Liver (tissue), 9 donors: ENCODE results near the gene UBQLN3. TPM values are rescaled to one million over a fixed set of nuclear protein-coding genes. Genes with fewer than 3 reads are reported as not detected.

Experiments
- DNase-seq: peaks from one replicate; pipeline ENCODE4 v3.0.0-alpha.2; 2017; ENCODE audit warnings: low spot score
- H3K27ac ChIP-seq, 2 donors: one replicate each; pipeline ENCODE4 v1.7.0; 2013; ENCODE audit warnings: inconsistent platforms in 2 of 2, low read length in 2 of 2, control low read depth in 1 of 2, low read depth in 1 of 2, mild to moderate bottlenecking in 1 of 2
- H3K27me3 ChIP-seq, 4 donors: one replicate each; pipeline versions ENCODE4 v1.6.1 to v1.7.0; 2013; ENCODE audit warnings: low read length in 3 of 4, inconsistent platforms in 1 of 4, mild to moderate bottlenecking in 1 of 4, moderate library complexity in 1 of 4; ENCODE audit not compliant: control insufficient read depth in 4 of 4, insufficient read depth in 4 of 4
- H3K36me3 ChIP-seq, 4 donors: one replicate each; pipeline versions ENCODE4 v1.6.1 to v1.7.0; 2013; ENCODE audit warnings: low read length in 3 of 4, mild to moderate bottlenecking in 3 of 4, low read depth in 1 of 4, moderate library complexity in 1 of 4; ENCODE audit not compliant: control insufficient read depth in 4 of 4, insufficient read depth in 3 of 4
- H3K4me1 ChIP-seq, 4 donors: one replicate each; pipeline versions ENCODE4 v1.6.1 to v1.7.0; 2013; ENCODE audit warnings: low read length in 3 of 4, mild to moderate bottlenecking in 3 of 4, moderate library complexity in 1 of 4; ENCODE audit not compliant: control insufficient read depth in 4 of 4, insufficient read depth in 4 of 4
- H3K4me3 ChIP-seq, 3 donors: one replicate each; pipeline versions ENCODE4 v1.6.1 to v1.7.0; 2013; ENCODE audit warnings: low read length in 3 of 3, control low read depth in 1 of 3, low read depth in 1 of 3, mild to moderate bottlenecking in 1 of 3
- H3K9ac ChIP-seq, 2 donors: one replicate each; pipeline ENCODE4 v1.7.0; 2013; ENCODE audit warnings: low read length in 2 of 2, mild to moderate bottlenecking in 2 of 2, moderate library complexity in 2 of 2, control low read depth in 1 of 2, low read depth in 1 of 2
- H3K9me3 ChIP-seq, 4 donors: one replicate each; pipeline versions ENCODE4 v1.6.1 to v1.7.0; 2013; ENCODE audit warnings: low read length in 3 of 4; ENCODE audit not compliant: control insufficient read depth in 4 of 4
- EGR1 ChIP-seq, 2 donors: IDR thresholded peaks; 2 replicates each; pipeline ENCODE4 v1.6.1; 2016 to 2018; ENCODE audit warnings: antibody characterized with exemption in 2 of 2, low read depth in 2 of 2
- FOXA1 ChIP-seq: IDR thresholded peaks from 2 replicates; pipeline ENCODE4 v1.6.1; 2016; ENCODE audit warnings: antibody characterized with exemption
- FOXA2 ChIP-seq: IDR thresholded peaks from 2 replicates; pipeline ENCODE4 v1.6.1; 2016; ENCODE audit warnings: antibody characterized with exemption
- GABPA ChIP-seq, 2 donors: IDR thresholded peaks in 1 of 2; conservative IDR thresholded peaks in 1 of 2; 2 replicates each; pipeline ENCODE4 v1.6.1; 2016; ENCODE audit warnings: antibody characterized with exemption in 2 of 2, mild to moderate bottlenecking in 1 of 2, moderate library complexity in 1 of 2
- HNF4A ChIP-seq, 2 donors: conservative IDR thresholded peaks; 2 replicates each; pipeline ENCODE4 v1.6.1; 2016; ENCODE audit warnings: antibody characterized with exemption in 2 of 2, mild to moderate bottlenecking in 2 of 2
- HNF4G ChIP-seq: IDR thresholded peaks from 2 replicates; pipeline ENCODE4 v1.6.1; 2016; ENCODE audit warnings: antibody characterized with exemption
- JUND ChIP-seq, 2 donors: IDR thresholded peaks; 2 replicates each; pipeline ENCODE4 v1.6.1; 2016; ENCODE audit warnings: antibody characterized with exemption in 2 of 2
- NR2F2 ChIP-seq: IDR thresholded peaks from 2 replicates; pipeline ENCODE4 v1.6.1; 2016; ENCODE audit warnings: antibody characterized with exemption
- RAD21 ChIP-seq, 2 donors: IDR thresholded peaks; 2 replicates each; pipeline ENCODE4 v1.6.1; 2016; ENCODE audit warnings: antibody characterized with exemption in 2 of 2, mild to moderate bottlenecking in 2 of 2
- REST ChIP-seq: IDR thresholded peaks from 2 replicates; pipeline ENCODE4 v1.6.1; 2016; ENCODE audit warnings: antibody characterized with exemption, mild to moderate bottlenecking
- RXRA ChIP-seq, 2 donors: IDR thresholded peaks; 2 replicates each; pipeline ENCODE4 v1.6.1; 2017 to 2018; ENCODE audit warnings: antibody characterized with exemption in 2 of 2, mild to moderate bottlenecking in 1 of 2
- SP1 ChIP-seq: IDR thresholded peaks from 2 replicates; pipeline ENCODE4 v1.6.1; 2018; ENCODE audit warnings: antibody characterized with exemption, mild to moderate bottlenecking
- TAF1 ChIP-seq: conservative IDR thresholded peaks from 2 replicates; pipeline ENCODE4 v1.6.1; 2016; ENCODE audit warnings: antibody characterized with exemption, mild to moderate bottlenecking
- YY1 ChIP-seq: IDR thresholded peaks from 2 replicates; pipeline ENCODE4 v1.6.1; 2016; ENCODE audit warnings: antibody characterized with exemption, mild to moderate bottlenecking
- ZBTB33 ChIP-seq: IDR thresholded peaks from 2 replicates; pipeline ENCODE4 v1.6.1; 2016; ENCODE audit warnings: antibody characterized with exemption
- WGBS: extraction: QIAGEN DNeasy Blood & Tissue Kit; methylation state at CpG from one replicate; pipeline ENCODE4 v1.1.7; 2013; 5-methylcytosine and 5-hydroxymethylcytosine counted together
- polyA plus RNA-seq, 2 donors: library from polyadenylated mRNA; stranded (reverse) in 1 of 2; unstranded in 1 of 2; fragments of 200-250 nt in 1 of 2; fragments of >200 nt in 1 of 2; fragmentation: Nextera tagmentation in 1 of 2; extraction: Ambion mirVana in 1 of 2; gene quantifications; one replicate each; pipeline versions ENCODE4 v1.2.1 to v1.2.3, GENCODE V29; 2013 to 2015
- total RNA-seq, 2 donors: library from RNA; depleted of rRNA; stranded (reverse); fragments of >200 nt; gene quantifications; one replicate each; pipeline ENCODE4 v1.2.3, GENCODE V29; 2014
- TF ChIP-seq, protein P1 (sequence below): fragments of 150-350 bp; IDR thresholded peaks from 2 replicates; pipeline ENCODE4 v1.5.1; 2017; ENCODE audit warnings: improper control_type of control experiment, low read depth, low read length; ENCODE audit not compliant: missing input control
- donor health status: healthy.
- donor health status: healthy.
- donor health status: healthy.
- donor health status: healthy.
- donor health status: healthy.

Gene UBQLN3
- total and polyA plus RNA-seq, 4 donors: 0.09 to 0.33 TPM; not detected in 2

- TF ChIP-seq REST: no peak
- TF ChIP-seq HNF4G: no peak
- TF ChIP-seq EGR1 (IDR thresholded peaks at IDR 0.05; ENCODE audit: low read depth in 2 of 2): no peak
- TF ChIP-seq JUND (IDR thresholded peaks at IDR 0.05): no peak
- TF ChIP-seq FOXA1: no peak
- TF ChIP-seq FOXA2: no peak
- TF ChIP-seq GABPA (IDR thresholded peaks at IDR 0.05 in 1 of 2, conservative IDR thresholded peaks at IDR 0.05 in 1 of 2): no peak
These were observed 31.7 kb upstream of the UBQLN3 start (continued) for GRCh38 chr11:5541427-5541826.

- Histone ChIP-seq H3K4me3 (no peak overlapping the region), H3K9me3 (no peaks in the 10 kb centered on the region), H3K27ac (no peak overlapping the region), H3K27me3 (no peaks in the 10 kb centered on the region), H3K9ac (no peak overlapping the region), H3K4me1 (no peaks in the 10 kb centered on the region), H3K36me3 (no peaks in the 10 kb centered on the region)
- TF ChIP-seq RAD21 (IDR thresholded peaks at IDR 0.05) (no peak), ZBTB33 (no peak), HNF4G (no peak), NR2F2 (no peak), RXRA (IDR thresholded peaks at IDR 0.05) (no peak), EGR1 (IDR thresholded peaks at IDR 0.05; ENCODE audit: low read depth in 2 of 2) (no peak), HNF4A (conservative IDR thresholded peaks at IDR 0.05) (no peak), SP1 (no peak), YY1 (no peak), TAF1 (no peak)
- TF ChIP-seq, protein P1, sequence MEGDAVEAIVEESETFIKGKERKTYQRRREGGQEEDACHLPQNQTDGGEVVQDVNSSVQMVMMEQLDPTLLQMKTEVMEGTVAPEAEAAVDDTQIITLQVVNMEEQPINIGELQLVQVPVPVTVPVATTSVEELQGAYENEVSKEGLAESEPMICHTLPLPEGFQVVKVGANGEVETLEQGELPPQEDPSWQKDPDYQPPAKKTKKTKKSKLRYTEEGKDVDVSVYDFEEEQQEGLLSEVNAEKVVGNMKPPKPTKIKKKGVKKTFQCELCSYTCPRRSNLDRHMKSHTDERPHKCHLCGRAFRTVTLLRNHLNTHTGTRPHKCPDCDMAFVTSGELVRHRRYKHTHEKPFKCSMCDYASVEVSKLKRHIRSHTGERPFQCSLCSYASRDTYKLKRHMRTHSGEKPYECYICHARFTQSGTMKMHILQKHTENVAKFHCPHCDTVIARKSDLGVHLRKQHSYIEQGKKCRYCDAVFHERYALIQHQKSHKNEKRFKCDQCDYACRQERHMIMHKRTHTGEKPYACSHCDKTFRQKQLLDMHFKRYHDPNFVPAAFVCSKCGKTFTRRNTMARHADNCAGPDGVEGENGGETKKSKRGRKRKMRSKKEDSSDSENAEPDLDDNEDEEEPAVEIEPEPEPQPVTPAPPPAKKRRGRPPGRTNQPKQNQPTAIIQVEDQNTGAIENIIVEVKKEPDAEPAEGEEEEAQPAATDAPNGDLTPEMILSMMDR: no peak
- no peak for DNase-seq
These were observed 26.7 kb upstream of the UBQLN3 start for GRCh38 chr11:5536482-5536881.

DNA sequence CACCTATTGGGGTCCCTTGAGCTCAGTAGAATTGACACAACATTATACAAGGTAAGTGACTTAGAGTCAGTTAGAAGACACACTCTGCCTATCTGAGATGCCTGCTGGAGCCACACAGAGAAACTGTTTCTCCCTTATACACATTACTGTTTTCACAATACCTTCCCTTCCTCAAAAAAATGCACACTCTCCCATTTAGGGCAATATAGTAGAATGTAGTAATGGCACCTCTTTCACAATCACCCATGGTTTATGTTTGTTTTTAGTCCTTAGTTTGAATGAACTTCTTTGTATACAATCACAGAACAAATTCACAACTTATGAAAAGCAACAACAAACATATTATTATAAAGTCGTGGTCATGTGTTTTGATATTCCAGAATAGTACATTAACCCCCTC is 24.3 kb upstream of the UBQLN3 start:
- H3K4me1 ChIP-seq: no peaks in the 10 kb centered on the region
- H3K27me3 ChIP-seq: no peaks in the 10 kb centered on the region
- H3K4me3 ChIP-seq: no peak overlapping the region
- H3K9ac ChIP-seq: no peak overlapping the region
- H3K27ac ChIP-seq: no peak overlapping the region
- DNase-seq: no peak
- TF ChIP-seq HNF4A (conservative IDR thresholded peaks at IDR 0.05) (no peak), ZBTB33 (no peak), JUND (IDR thresholded peaks at IDR 0.05) (no peak)
- no peaks in the 10 kb centered on the region for H3K9me3 ChIP-seq
- WGBS: 69% methylated on average over 1 of the region's 1 CpG
- H3K36me3 ChIP-seq: no peaks in the 10 kb centered on the region
